IPS-15b (cell line): ENCODE results near the gene CS.
"Not testable (repeated sequence)": the region's sequence is repeated elsewhere in the genome, so short reads cannot be mapped to it uniquely, and the experiment has no call there.

Source experiments
- H3K27me3 ChIP-seq: one replicate; pipeline ENCODE4 v1.6.1; 2013; ENCODE audit warnings: low read length; ENCODE audit not compliant: control insufficient read depth, insufficient read depth
- H3K36me3 ChIP-seq: one replicate; pipeline ENCODE4 v1.6.1; 2013; ENCODE audit warnings: low read length; ENCODE audit not compliant: control insufficient read depth, insufficient read depth
- H3K4me1 ChIP-seq: one replicate; pipeline ENCODE4 v1.6.1; 2013; ENCODE audit warnings: mild to moderate bottlenecking, low read length; ENCODE audit not compliant: control insufficient read depth, insufficient read depth
- H3K4me3 ChIP-seq: one replicate; pipeline ENCODE4 v1.5.1; 2013; ENCODE audit warnings: low read depth, low read length
- H3K9ac ChIP-seq: one replicate; pipeline ENCODE4 v1.6.1; 2013; ENCODE audit warnings: low read depth, mild to moderate bottlenecking, low read length
- H3K9me3 ChIP-seq: one replicate; pipeline ENCODE4 v1.6.1; 2013; ENCODE audit warnings: mild to moderate bottlenecking, low read length; ENCODE audit not compliant: control insufficient read depth, insufficient read depth

The CS gene

DNA sequence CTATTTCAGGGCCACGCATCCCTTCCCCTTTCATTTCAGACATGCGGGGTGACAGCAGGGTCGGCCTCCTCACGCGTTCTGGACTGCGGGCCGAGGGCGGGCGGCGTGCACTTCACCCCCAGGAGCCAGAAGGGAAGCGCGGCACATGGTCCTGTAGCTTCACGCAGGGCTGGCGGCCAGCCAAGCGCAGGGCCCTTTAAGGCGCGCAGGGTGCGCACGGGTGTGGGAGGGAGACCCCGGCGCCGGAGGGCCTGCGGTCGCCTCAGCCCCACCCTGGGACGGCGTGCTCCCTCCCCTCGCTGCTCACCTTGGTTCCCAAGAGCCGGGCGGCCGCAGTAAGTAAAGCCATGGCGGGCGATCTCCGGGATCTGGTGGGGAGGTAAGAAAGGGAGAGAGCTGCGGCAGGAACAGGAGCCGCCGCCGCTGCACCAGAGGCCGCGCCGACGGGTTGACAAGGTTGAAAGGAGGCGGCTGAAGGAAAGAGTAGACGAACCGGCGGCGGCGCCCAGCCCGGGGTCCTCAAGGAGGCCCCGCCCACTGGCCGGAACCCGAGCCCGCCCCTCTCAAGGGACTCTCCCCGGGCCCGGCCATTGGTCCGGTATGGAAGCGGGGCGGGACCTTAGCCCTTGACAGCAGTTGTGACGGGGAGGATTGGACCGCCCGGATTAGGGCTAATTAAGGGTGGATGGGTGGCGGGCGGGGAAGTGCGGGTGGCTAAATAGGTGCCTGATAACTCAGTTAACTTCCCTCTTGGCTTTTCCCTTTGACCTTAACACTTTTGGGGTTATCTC is at the start of gene CS:
TSS of gene CS (minus strand) at position 478 of the 791 bp plus-strand sequence. CDS start at position 349, 129 bp downstream.
- H3K4me1 ChIP-seq: peaks cover 6% of the 10 kb centered on the region
- H3K9ac ChIP-seq: peak within 1 kb of the TSS; percentile 88
- H3K36me3 ChIP-seq: peaks cover 8% of the 10 kb centered on the region
- H3K9me3 ChIP-seq: no peaks in the 10 kb centered on the region
- peak within 1 kb of the TSS; percentile 90 for H3K4me3 ChIP-seq
- H3K27me3 ChIP-seq: no peaks in the 10 kb centered on the region

DNA sequence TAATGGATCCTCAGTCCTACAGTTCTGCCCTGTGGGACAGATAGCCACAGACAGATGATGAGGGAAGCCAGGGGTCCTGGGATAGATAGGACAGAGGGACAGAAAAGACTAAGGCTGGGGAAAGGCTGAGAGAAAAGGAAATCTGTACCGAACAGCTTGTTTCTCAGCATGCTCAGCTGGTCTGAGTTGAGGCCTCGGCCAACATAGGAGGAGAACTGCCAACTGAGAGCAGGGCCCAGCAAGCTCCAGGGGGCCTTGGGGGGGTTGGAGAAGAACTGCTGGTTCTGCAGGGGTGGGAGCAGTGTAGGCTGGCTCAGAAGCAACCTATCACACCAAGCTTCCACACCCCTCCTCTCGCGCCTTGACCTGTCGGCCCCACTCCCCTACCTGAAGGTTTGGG is 48.6 kb upstream of the CS start:
- H3K4me3 ChIP-seq: no peak overlapping the region
- H3K9me3 ChIP-seq: no peaks in the 10 kb centered on the region
- no peaks in the 10 kb centered on the region for H3K4me1 ChIP-seq
- H3K36me3 ChIP-seq: peaks cover 37% of the 10 kb centered on the region
- H3K9ac ChIP-seq: no peak overlapping the region
- no peaks in the 10 kb centered on the region for H3K27me3 ChIP-seq

DNA sequence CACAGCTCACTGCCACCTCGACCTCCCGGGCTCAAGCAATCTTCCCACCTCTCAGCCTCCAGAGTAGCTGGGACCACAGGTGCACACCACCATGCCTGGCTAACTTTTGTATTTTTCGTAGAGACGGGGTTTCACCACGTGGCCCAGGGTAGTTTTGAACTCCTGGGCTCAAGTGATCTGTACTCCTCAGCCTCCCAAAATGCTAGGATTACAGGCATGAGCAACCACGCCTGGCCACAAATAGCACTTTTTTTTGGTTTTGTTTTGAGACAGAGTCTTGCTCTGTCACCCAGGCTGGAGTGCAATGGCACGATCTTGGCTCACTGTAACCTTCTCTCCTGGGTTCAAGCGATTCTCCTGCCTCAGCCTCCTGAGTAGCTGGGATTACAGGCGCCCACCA is 47.1 kb upstream of the CS start:
- not testable (repeated sequence) for H3K27me3 ChIP-seq
- H3K36me3 ChIP-seq: peaks cover 51% of the 10 kb centered on the region

DNA sequence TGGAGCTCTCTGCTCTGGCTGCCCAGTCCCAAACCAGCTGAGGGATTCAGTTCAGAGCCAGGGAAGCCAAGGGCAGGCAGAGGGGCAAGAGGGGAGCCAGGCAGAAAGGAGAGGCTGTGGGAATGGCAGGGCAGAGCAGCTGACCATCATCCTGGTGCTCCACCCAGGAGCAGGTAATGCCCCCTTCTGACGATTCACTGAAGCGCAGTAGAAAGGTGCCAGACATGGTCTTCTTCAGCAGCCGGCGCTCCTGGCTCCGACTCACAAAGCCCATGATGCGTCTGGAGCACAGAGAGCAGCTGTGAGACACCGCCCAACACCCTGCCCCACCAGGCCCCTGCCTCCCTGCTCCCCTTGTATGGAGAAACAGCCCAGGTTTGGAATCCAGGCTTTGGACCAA is 46.5 kb upstream of the CS start:
- no peak overlapping the region for H3K9ac ChIP-seq
- H3K4me1 ChIP-seq: no peaks in the 10 kb centered on the region
- H3K9me3 ChIP-seq: no peaks in the 10 kb centered on the region
- no peaks in the 10 kb centered on the region for H3K27me3 ChIP-seq
- no peak overlapping the region for H3K4me3 ChIP-seq
- peaks cover 51% of the 10 kb centered on the region for H3K36me3 ChIP-seq

More for the DNA sequence above, 47.1 kb upstream of the CS start:
- not testable (repeated sequence) for H3K9ac ChIP-seq, H3K4me3 ChIP-seq, H3K4me1 ChIP-seq, H3K9me3 ChIP-seq

DNA sequence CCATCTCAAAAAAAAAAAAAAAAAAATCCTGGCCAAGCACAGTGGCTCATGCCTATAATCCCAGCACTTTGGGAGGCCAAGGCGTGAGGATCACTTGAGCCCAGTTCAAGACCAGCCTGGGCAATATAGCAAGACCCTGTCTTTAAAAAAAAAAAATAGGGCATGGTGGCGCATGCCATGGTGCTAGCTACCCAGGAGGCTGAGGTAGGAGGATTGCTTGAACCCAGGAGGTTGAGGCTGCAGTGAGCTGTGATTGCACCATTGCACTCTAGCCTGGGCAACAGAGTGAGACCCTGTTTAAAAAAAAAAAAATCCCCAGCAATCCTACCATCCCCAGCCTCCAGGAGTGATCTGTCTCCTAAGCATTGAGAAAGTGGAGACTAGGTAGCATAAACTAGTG is 42.2 kb upstream of the CS start:
- not testable (repeated sequence) for H3K4me3 ChIP-seq, H3K9me3 ChIP-seq, H3K27me3 ChIP-seq, H3K9ac ChIP-seq
- peaks cover 24% of the 10 kb centered on the region for H3K36me3 ChIP-seq
- peaks cover 16% of the 10 kb centered on the region for H3K4me1 ChIP-seq

DNA sequence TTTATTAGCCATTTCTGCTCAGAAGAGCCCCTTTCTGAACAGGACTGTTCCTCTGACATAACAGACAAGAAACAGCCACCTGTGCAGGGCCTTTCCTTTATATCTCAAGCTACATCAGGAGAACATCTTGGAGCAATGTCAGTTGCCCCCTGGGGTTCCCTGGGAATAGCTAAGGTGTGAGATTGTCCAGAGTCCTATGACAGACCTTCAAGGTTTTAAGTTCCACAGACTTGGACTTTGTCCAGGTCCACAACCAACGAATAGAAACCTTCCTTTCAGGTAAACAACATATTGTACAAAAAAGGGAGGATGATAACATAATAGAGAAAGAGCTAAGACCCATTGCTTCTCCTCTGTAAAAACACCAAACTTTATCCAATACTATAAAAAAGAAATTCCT is 41.5 kb upstream of the CS start:
- H3K4me1 ChIP-seq: peaks cover 19% of the 10 kb centered on the region
- no peaks in the 10 kb centered on the region for H3K9me3 ChIP-seq
- no peak overlapping the region for H3K4me3 ChIP-seq
- H3K9ac ChIP-seq: no peak overlapping the region
- H3K27me3 ChIP-seq: no peaks in the 10 kb centered on the region
- peaks cover 24% of the 10 kb centered on the region for H3K36me3 ChIP-seq

DNA sequence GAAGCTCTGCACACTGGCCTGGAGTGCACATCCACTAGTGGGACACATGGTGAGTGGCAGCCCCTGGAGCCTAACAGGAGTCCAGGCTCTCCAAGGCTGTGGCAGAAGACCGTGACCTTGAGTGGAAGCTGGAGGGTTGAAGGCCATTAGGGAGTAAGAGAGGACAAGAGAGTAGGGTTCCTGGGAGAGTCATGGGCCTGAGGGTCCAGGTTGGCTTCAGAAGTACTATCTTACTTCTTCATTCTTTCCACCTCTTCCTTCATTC is 39.0 kb upstream of the CS start:
- no peaks in the 10 kb centered on the region for H3K9me3 ChIP-seq
- H3K4me3 ChIP-seq: peak overlapping the region; percentile 49
- H3K4me1 ChIP-seq: peaks cover 21% of the 10 kb centered on the region
- H3K27me3 ChIP-seq: no peaks in the 10 kb centered on the region
- peaks cover 14% of the 10 kb centered on the region for H3K36me3 ChIP-seq
- H3K9ac ChIP-seq: no peak overlapping the region

DNA sequence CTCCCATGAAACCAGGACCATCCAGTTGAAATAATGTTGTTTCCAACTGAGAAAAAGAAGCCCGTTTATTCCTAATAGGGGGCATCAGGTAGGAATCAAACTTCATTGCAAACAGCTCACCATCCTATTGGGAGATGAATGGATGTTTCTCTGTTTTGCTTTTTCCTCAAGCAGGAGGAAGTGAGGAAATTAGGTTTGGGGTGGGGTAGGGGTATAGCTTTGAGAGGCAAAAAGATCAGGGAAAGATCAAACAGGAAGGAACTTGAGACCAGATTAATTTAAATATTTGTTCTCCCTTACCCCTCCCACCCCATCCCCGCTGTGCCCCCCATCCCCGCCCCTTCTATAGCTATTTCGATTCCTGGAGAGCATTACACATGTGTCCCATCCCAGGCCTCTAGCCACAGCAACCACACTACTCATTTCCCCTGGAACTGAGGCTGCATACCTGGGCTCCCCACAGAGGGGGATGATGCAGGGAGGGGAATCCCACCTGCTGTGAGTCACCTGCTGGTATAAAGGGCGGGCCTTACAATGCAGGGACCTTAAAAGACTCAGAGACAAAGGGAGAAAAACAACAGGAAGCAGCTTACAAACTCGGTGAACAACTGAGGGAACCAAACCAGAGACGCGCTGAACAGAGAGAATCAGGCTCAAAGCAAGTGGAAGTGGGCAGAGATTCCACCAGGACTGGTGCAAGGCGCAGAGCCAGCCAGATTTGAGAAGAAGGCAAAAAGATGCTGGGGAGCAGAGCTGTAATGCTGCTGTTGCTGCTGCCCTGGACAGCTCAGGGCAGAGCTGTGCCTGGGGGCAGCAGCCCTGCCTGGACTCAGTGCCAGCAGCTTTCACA is 38.4 kb upstream of the CS start, which contains the start of gene IL23A:
TSS of gene IL23A (plus strand) at position 577 of the 850 bp plus-strand sequence. CDS start at position 738, 161 bp downstream.
- H3K4me3 ChIP-seq: peak within 1 kb of the TSS; percentile 49
- H3K27me3 ChIP-seq: no peaks in the 10 kb centered on the region
- H3K9me3 ChIP-seq: no peaks in the 10 kb centered on the region
- peak within 1 kb of the TSS; percentile 32 for H3K9ac ChIP-seq
- peaks cover 11% of the 10 kb centered on the region for H3K36me3 ChIP-seq
- H3K4me1 ChIP-seq: peaks cover 21% of the 10 kb centered on the region

DNA sequence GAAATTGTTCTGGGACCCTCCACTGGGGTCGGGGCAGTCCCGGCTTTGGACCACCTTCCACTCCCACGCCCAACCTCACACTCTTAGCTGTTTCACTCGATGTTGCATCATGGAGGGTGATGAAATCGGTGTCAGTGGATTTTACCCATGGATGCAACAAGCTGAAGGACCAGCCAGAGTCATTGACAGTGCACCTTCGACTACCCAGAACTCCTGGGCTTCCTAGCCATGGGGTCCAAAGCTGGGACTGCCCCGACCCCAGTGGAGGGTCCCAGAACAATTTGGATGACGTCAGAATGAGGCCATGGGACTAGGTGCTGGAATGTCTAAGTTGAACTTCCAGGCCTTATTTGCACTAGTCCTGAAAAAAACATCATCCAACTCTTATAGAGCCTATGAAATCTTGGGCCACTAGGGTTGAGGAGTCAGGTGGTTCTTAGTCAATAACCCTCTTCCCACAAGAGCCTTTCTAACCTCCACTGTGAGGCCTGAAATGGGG is 37.7 kb upstream of the CS start:
- Histone ChIP-seq H3K9me3 (no peaks in the 10 kb centered on the region), H3K36me3 (peaks cover 4% of the 10 kb centered on the region), H3K27me3 (no peaks in the 10 kb centered on the region), H3K9ac (no peak overlapping the region), H3K4me3 (peak overlapping the region; percentile 33), H3K4me1 (peaks cover 24% of the 10 kb centered on the region)

DNA sequence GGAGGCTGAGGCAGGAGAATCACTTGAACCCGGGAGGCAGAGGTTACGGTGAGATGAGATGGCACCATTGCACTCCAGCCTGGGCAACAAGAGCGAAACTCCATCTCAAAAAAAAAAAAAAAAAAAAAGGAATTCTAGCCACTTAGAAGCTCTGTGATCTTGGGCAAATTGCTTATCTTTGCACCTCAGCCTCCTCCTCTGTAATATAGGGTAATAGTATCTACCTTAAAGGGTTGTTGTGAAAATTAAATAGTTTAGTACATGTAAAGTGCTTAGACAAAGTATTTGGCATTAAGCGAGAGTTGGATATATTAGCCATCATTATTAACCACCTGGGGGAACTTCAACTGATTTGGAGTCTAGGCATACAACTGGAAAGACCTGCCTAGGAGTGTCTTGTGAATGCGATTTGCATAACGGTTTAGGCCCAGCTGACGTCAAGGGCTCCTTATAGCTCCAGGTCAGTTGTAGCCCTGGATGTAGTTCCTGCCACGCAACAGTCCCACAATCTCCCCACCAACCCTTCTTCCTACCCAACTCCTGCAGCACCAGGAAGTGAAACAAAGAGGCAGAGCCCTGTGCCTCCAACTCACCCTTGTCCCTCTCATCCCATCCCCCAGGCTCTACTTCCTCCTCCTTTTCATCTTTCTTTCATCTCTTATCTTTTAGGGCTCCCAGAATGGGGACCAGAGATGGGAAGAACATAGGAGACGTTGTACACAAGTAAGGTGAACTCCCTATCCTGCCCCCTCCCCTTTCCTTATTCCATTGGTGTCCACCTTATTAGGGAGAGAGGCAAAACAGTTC is 36.4 kb upstream of the CS start:
- Histone ChIP-seq H3K4me1 (peaks cover 28% of the 10 kb centered on the region), H3K9ac (no peak overlapping the region), H3K27me3 (no peaks in the 10 kb centered on the region), H3K36me3 (no peaks in the 10 kb centered on the region), H3K9me3 (no peaks in the 10 kb centered on the region), H3K4me3 (no peak overlapping the region)

DNA sequence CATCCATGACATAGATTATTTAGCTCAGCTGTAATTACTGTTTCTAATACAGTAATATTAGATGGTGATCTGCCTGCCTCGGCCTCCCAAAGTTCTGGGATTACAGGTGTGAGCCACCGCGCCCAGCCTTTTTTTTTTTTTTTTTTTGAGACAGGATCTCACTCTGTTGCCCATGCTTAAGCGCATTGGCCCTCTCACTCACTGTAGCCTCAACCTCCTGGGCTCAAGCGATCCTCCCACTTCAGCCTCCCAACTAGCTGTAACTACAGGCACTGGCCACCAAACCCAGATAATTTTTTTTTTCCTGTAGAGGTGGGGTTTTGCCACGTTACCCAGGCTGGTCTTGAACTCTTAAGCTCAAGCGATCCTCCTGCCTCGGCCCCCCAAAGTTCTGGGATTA is 35.4 kb upstream of the CS start:
- not testable (repeated sequence) for H3K9me3 ChIP-seq, H3K4me3 ChIP-seq, H3K36me3 ChIP-seq, H3K9ac ChIP-seq, H3K27me3 ChIP-seq
- peaks cover 28% of the 10 kb centered on the region for H3K4me1 ChIP-seq
